Forelimb muscle (tissue), 1 donor: ENCODE data around the gene PAQR4. TPM values are rescaled to one million over a fixed set of nuclear protein-coding genes. Genes with fewer than 3 reads are reported as not detected.

Source experiments
- DNase-seq: peaks from one replicate; pipeline ENCODE4 v3.0.0-alpha.2; 2013; ENCODE audit warnings: low read depth
- polyA plus RNA-seq: library from polyadenylated mRNA; unstranded; fragments of 120-200 nt; gene quantifications from one replicate; pipeline ENCODE4 v1.2.1, GENCODE V29; 2013; ENCODE audit not compliant: insufficient read length

Gene PAQR4
- polyA plus RNA-seq, 1 donor: 5.3 TPM

- DNase-seq: no peak
Measured at GRCh38 chr16:3004781-3005284, 35.7 kb downstream of the PAQR4 start.

GRCh38 chr16:3007059-3007956, 38.2 kb downstream of the PAQR4 start:
- DNase-seq: no peak

DNA sequence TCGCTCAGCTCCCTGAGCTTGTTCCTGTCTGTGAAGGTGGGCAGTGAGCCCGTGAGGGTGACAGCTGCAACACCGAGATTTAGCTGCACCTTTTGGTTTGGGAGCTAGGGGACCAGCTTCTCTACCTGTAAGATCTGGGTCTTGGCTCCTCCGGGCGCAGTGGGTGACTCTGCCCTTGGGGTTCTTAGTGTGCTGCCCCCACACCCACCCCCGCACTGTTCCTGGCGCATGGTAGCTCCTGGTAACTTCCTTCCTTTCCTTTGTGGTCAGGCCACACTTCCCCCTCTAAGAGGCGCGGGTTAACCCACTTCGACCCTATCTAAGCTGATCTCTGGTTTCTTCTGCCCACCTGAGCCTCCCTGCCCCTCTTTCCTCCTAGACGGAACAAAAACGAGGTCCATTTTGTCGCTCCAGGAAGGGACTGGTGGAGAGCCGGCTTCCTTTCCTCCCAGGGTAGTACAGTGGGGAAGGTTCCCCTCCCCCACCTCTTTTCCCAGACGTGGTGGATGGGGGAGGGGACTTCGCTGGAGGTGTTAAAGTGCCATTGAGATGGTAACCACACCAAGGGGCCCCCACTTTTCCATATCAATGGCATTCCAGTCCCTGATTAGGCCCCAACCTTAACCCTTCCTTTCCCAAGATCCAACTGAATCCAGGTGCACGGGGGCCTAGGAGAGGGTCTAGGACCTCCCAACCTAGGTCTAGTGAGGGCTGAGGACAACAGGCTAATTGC, 39.0 kb downstream of the PAQR4 start:
- no peak for DNase-seq

DNA sequence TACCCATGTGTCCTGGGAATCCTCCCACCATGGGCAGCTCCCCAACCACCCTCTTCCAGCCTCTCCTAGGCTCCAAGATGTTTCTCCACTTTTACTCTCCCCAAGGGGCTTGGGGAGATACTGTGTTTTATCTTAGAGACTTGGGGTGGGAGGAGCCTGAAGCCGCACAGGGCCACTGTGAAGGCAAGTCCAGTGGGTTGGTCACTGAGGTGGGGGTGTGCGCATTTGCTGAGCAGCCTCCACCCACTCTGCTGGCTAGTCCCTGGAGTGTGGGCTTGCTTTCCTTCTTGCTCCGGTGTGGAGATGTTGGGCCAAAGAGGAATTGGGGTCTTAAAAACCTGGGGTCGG, 39.5 kb downstream of the PAQR4 start:
- no peak for DNase-seq

- no peak for DNase-seq
Measured at GRCh38 chr16:3009568-3010390, 40.6 kb downstream of the PAQR4 start.

DNA sequence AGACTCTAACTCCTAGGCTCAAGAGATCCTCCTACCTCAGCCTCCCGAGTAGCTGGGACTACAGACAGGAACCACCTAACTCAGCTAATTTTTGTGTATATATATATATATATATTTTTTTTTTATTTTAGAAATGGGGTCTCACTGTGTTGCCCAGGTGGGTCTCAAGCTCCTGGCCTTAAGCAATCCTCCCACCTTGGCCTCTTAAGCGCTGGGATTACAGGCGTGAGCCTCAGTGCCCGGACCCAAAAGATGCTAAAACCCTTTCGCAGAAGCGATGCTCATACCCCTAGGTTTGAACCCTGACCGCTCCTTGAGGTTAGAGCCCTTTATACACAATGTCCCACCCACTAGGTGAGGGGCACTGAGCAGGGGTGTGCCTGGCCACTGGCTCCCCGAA, 41.4 kb downstream of the PAQR4 start:
- no peak for DNase-seq

DNA sequence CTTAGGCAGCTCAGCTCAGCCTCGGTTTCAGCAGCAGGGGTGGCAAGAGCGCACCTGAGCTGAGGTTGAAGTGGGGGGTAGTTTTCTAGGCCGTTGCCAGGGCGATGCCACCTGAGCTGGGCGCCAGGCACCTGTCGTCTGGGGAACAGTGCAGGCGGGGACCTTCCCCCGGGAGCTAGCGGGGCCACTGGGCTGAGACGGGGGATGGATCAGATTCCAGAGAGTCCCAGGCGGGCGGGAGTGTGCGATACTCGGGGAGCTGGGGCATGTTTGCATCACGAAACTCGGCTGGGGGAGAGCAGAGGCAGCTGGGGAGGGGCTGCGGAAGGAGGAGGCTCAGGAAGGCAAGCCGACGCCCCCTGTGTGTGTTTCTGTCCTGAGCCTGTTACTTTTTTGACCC, 43.1 kb downstream of the PAQR4 start:
- no peak for DNase-seq

DNA sequence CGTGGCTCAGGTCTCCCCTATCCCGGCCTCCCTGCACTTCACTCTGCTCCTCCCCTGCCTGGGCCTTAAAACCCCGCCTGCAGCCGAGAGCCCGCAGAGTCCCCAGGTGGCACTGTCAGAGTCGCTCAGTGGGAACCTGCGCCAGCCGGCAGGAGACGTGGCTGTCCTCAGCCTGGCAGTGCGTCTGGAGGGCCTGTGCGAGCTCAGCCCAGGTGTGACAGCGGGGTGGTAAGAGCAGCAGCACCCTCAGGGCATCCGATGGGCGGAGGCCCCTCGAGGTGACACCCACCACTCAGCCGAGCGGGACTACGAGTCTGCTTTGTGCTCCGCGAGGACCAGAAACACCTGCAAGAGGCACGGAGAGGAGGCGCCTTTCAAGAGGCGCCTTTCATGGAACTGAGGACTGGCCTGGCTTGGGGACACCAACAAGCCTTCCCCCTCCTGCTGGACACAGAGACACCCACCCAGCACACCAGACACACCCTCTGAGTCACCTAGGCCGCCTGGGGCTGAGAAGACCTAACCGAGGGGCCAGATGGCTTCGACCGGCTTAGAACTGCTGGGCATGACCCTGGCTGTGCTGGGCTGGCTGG, 43.8 kb downstream of the PAQR4 start, which contains the start of gene CLDN9:
TSS of gene CLDN9 (plus strand) at position 96 of the 593 bp plus-strand sequence. CDS start at position 536, 440 bp downstream.
- no peak for DNase-seq

DNA sequence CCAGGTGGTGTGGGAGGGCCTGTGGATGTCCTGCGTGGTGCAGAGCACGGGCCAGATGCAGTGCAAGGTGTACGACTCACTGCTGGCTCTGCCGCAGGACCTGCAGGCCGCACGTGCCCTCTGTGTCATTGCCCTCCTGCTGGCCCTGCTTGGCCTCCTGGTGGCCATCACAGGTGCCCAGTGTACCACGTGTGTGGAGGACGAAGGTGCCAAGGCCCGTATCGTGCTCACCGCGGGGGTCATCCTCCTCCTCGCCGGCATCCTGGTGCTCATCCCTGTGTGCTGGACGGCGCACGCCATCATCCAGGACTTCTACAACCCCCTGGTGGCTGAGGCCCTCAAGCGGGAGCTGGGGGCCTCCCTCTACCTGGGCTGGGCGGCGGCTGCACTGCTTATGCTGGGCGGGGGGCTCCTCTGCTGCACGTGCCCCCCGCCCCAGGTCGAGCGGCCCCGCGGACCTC, 44.4 kb downstream of the PAQR4 start:
- DNase-seq: no peak

DNA sequence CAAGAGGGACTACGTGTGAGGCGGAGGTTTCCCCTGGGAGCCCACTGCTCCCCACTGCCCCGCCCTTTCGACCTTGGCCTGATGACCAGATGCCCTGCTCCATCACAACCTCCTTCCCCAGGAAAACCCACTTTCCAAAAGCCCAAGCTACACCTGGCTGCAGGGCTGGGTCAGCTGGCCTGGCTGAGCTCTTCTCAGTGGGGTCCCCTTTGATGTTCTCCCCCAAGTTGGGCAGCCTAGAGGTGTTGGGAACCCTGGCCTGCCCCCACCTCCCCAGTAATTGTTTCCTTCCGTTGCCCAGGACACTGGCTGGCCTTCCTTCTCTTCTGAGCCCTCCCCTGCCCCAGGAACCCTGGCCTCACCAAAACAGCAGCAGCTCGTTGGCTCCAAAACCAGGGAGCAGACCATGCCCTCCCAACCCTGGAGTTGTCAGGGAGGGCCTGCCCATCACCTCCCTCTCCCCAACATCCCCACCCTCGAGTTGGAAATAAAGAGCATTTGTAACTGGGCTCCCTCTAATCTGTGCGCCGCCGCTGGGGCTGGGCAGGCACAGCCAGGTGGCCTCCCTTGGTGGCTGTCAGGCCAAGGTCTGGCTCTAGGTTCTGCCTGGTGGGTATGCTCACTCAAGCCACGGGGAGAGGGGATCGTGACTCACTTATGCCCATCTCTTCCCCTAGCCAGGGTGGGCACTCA, 45.0 kb downstream of the PAQR4 start:
- no peak for DNase-seq

DNA sequence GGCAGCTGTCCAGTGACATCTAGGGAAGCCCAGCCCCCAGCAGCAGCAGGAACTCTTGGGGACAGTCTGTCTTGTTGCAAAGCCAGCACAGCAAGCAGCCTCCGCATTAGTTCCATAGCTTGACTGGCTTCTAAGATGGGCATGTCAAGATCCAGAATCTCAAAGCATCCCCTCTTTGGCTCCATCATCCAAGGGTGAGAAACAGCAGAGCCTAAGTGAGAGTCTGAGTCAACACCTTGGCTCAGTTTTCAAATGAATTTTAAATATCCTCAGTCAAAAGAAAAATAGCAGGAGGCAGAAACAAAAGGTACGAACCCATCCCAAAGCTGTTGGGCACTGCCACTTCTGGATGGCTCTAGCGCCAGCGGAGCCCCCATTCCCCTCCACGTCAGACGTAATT, 45.8 kb downstream of the PAQR4 start:
- DNase-seq: no peak

DNA sequence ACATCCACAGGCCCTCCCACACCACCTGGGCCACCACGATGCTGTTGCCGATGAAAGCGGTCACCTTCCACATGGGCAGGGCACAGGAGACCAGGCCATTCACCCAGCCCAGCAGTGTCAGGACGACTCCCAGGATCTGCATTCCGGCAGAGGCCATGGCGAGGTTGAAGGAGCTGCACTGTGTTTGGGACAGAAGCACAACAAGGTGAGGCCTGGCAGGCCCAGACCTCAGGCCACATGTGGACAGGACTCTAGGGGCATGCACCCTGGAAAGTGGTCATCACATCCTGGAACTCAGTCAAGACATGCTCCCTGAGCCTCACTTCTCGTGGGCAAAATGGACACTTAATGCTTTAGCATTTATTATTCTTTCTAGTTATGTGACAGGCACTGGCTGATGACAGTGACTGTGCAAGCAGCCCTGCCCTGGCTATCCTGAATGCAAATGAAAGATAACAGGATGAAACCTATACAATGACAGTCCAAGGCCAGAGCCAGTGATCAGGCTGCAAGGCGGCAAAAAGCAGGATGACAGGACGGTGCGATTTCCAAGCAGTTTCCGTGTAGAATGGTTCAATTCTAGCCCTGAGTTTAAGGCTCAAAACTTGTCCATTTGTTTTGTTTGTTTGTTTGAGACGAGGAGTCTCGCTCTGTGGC, 46.8 kb downstream of the PAQR4 start:
- no peak for DNase-seq

- no peak for DNase-seq
Measured at GRCh38 chr16:3017344-3017743, 48.2 kb downstream of the PAQR4 start.

DNA sequence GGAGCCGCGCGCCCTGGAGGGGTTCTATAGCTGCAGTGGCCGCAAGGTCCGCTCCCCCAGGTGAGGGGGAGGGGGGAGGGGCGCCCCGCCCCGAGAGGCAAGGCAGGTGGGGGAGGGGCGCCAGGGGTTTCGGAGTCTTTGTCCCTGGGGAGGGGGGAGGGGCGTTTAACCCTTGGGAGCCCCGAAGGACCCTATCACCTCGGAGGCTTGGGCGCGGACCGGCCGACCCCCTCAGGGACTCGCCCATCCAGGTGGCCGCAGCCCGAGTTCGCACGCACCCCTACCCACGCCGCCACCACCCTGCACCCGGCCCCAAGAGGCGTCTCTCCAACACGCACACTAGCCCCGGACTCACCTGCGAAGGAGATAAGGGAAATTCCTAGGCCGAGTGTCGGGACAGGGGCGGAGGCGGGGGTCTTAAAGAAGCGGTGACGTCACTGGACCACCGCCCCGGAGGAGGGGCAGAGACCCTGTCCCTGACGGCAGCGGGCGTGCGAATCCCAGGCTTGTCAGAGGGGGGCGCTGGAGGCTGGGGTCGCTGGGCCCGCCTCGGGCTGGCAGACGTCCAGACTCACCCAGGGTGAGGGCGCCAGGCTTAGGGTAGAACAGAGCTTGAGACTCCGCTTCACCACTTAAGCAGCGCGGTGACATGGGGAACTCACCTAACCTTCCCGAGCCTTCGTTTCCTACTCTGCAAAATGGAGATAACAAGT, 48.8 kb downstream of the PAQR4 start, which contains the start of gene CLDN6:
TSS of gene CLDN6 (minus strand) at position 390 of the 713 bp plus-strand sequence. CDS start 2,162 bp downstream, outside the sequence.
- no peak for DNase-seq

DNA sequence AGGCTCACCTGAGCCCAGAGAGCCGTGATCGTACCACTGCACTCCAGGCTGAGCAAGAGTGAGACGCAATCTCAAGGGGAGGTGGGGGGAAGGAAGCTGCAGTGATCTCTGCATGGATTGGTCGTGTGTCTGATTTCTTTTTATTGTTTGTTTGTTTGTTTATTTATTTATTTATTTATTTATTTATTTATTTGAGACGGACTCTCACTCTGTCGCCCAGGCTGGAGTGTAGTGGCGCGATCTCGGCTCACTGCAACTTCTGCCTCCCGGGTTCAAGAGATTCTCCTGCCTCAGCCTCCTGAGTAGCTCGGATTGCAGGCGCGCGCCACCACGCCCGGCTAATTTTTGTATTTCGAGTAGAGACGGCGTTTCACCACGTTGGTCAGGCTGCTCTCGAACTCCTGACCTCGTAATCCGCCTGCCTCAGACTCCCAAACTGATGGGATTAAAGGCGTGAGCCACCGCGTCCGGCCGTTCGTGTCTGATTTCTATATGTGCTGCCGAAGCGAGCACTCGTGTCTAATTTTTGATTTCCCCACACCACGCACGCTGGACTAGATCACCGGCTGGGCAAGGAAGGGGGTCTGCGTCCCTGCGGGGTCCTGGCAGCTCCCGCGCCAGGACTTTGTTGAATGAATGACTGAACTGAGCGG, 50.6 kb downstream of the PAQR4 start:
- DNase-seq: no peak

GRCh38 chr16:3020247-3020603, 51.1 kb downstream of the PAQR4 start, which contains the start of gene TNFRSF12A:
Gene TNFRSF12A (plus strand): TSS chr16:3020368. CDS start chr16:3020398, 30 bp downstream.
- no peak for DNase-seq

DNA sequence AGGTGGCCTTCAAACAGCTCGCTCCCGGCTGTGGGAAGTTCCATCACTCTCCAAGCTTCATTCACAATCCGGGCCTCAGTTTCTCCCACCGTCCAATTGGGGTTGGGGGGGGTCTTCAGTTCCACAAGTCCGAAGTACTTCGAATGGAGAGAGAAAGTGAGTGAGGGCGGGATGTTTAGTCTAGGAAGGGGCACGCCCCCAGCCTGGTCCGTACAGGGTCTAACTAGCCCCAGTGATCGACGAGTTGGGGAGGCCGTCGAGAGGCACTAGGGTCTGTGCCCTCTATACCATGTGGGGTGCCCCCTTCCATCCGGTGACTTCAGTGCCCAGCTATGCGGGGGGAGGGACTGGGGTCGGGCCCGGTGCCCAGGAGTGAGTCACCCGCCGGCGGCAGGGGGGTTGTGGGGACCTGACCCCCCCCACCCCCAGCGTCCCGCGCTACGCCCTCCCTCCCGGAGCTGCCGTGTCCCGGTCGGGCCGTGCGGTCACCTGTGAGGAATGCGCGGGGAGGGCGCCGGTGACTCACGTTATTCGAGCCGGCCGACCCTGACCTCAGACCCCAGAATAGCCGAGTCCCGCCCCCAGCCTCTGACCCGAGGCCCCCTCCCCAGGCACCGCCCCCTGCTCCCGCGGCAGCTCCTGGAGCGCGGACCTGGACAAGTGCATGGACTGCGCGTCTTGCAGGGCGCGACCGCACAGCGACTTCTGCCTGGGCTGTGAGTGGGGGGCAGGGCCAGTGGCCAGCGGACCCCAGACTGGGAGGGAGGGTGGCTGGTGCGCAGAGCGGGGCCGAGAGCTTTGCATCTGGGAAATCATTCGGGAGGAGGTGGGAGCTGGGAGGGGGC, 51.7 kb downstream of the PAQR4 start:
- no peak for DNase-seq
